ENCODE results near the gene PTPRJ. TPM values are rescaled to one million over a fixed set of nuclear protein-coding genes. Genes with fewer than 3 reads are reported as not detected.

Gene PTPRJ
- total RNA-seq, 1 donor from 2014 or later, result 7.3 TPM

- DNase-seq (ENCODE audit: low read depth, low spot score), result no peak
Measured at GRCh38 chr11:47967577-47968525, 12.5 kb upstream of the PTPRJ start.

GRCh38 chr11:47969401-47969800 lies 11.0 kb upstream of the PTPRJ start:
- no peak for DNase-seq (ENCODE audit: low read depth, low spot score)

GRCh38 chr11:47971501-47971900 lies 8.9 kb upstream of the PTPRJ start:
- no peak for DNase-seq (ENCODE audit: low read depth, low spot score)

GRCh38 chr11:47973173-47973572 lies 7.2 kb upstream of the PTPRJ start:
- no peak for DNase-seq (ENCODE audit: low read depth, low spot score)

GRCh38 chr11:47976931-47977330 lies 3.4 kb upstream of the PTPRJ start:
- no peak for DNase-seq (ENCODE audit: low read depth, low spot score)

- DNase-seq (ENCODE audit: low read depth, low spot score), result no peak
Measured at GRCh38 chr11:47977623-47978022, 2.7 kb upstream of the PTPRJ start.

- no peak for DNase-seq (ENCODE audit: low read depth, low spot score)
Measured at GRCh38 chr11:47979378-47980087, 826 bp upstream of the PTPRJ start.

- DNase-seq (ENCODE audit: low read depth, low spot score), result no peak
Measured at GRCh38 chr11:47980907-47981621, 705 bp downstream of the PTPRJ start.

GRCh38 chr11:47981667-47982404 lies 1.5 kb downstream of the PTPRJ start:
- DNase-seq (ENCODE audit: low read depth, low spot score), result no peak

GRCh38 chr11:47982616-47983015 lies 2.3 kb downstream of the PTPRJ start:
- no peak for DNase-seq (ENCODE audit: low read depth, low spot score)

- DNase-seq (ENCODE audit: low read depth, low spot score), result no peak
Measured at GRCh38 chr11:47983464-47984397, 3.4 kb downstream of the PTPRJ start.

- DNase-seq (ENCODE audit: low read depth, low spot score), result no peak
Measured at GRCh38 chr11:47986219-47986618, 5.9 kb downstream of the PTPRJ start.

GRCh38 chr11:47986742-47987141 lies 6.4 kb downstream of the PTPRJ start:
- DNase-seq (ENCODE audit: low read depth, low spot score), result no peak

- DNase-seq (ENCODE audit: low read depth, low spot score), result no peak
Measured at GRCh38 chr11:47987310-47987709, 7.0 kb downstream of the PTPRJ start.

- DNase-seq (ENCODE audit: low read depth, low spot score), result no peak
Measured at GRCh38 chr11:47987781-47988180, 7.4 kb downstream of the PTPRJ start.

GRCh38 chr11:47989779-47990178 lies 9.4 kb downstream of the PTPRJ start:
- DNase-seq (ENCODE audit: low read depth, low spot score), result no peak

GRCh38 chr11:47991266-47991830 lies 11.0 kb downstream of the PTPRJ start:
- DNase-seq (ENCODE audit: low read depth, low spot score), result no peak

GRCh38 chr11:47991894-47992293 lies 11.5 kb downstream of the PTPRJ start:
- DNase-seq (ENCODE audit: low read depth, low spot score), result no peak

- DNase-seq (ENCODE audit: low read depth, low spot score), result no peak
Measured at GRCh38 chr11:47992959-47993820, 12.8 kb downstream of the PTPRJ start.

Measured in pulmonary artery endothelial cell (primary cell).